ENCODE data around the gene ZBTB9. TPM values are rescaled to one million over a fixed set of nuclear protein-coding genes. Genes with fewer than 3 reads are reported as not detected.

The ZBTB9 gene, protein sequence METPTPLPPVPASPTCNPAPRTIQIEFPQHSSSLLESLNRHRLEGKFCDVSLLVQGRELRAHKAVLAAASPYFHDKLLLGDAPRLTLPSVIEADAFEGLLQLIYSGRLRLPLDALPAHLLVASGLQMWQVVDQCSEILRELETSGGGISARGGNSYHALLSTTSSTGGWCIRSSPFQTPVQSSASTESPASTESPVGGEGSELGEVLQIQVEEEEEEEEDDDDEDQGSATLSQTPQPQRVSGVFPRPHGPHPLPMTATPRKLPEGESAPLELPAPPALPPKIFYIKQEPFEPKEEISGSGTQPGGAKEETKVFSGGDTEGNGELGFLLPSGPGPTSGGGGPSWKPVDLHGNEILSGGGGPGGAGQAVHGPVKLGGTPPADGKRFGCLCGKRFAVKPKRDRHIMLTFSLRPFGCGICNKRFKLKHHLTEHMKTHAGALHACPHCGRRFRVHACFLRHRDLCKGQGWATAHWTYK
- total RNA-seq, result 4.6 and 4.9 TPM in 2 replicates

DNA sequence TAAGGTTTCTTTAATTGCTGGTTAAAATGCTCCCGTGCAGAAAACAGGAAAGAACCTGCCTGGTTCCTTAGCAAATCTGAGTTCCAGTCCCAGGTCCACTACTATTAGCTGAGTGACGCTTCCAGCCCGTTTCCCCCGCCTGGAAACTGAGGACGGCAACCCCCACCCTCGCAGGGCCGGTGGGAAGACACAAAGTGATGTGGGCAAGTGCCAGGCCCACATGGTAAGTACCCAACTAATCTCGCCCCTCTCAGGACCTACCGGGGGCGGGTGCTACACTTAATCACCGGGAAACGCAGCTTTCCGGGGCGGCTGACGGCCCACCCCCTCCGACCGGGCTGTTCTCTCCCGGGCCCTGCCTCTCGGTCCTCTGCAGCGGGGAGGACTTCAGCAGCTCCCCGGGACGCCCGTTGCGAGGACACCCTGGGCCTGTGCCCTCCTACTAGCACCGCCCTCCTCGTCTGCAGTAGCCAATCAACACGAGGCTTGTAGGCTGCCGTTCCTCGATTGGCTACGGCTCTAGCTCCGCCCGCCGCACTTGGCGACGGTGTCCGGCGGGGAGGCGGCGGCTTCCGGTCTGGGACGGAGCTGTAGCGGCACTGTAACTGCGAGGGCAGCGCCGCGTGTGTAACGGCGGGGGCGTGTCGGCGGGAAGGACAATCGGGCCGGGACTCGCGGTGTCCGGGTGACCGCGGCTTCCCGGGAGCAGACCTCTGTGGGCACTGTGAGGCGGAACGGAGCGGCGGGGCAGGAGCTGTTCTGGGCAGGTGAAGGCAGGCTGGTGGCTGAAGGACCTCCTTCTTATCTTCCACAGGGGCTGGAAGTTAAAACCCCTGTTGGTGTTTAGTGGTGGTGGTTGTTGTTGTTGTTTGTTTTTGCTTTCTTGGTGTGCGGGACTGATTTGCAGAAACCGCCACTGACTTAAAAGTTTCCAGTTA is at the start of gene ZBTB9:
ZBTB9 (plus strand) TSS at position 568 of the 938 bp plus-strand sequence. CDS start 525 bp downstream, outside the sequence.

DNA sequence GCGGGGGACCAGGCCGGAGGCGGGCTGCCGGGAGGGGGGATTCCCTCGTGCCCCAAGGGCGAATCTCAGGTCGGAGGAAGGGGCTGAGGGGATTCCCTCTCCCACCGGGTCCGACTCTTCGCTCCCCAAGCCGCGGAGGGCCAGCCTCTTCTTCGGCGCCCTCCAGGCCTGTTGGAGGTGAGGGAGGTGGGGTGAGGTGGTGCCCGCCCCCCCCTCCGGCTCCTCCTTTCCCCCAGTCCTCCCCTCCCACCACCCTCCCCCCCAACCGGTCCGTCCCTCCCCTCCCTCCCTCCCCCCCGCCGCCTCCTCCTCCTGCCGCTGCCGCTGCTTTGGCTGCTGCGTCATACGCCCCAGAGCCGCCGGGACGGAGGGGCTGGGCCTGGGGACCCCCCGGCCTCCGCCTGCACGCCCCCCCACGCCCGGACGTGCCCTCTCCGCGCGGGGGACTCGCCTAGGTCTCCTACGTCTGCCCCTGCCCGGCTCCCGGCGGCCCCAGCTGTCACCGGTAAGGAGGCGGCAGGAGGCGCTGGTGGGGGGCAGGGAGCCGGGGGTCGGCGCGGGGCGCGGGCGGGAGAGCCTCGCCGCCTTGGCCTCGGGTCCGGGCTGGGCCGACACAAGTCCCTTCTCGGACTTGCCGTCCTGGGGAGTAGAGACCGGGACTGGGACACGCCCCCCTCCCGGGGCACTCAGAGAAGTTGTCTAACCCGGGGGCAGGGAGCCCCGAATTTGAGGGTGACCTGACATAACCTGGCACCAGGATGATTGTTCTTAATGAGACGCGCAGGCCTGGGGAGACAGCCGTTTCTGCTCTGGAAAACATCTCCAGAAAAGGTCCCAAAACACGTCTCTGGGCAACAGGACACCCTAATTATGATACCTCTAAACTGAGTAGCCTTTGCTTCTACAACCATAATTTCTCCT is 43.4 kb upstream of the ZBTB9 start, which contains the start of gene PHF1:
PHF1 (plus strand) TSS at position 304 of the 921 bp plus-strand sequence. CDS start 1,250 bp downstream, outside the sequence.

DNA sequence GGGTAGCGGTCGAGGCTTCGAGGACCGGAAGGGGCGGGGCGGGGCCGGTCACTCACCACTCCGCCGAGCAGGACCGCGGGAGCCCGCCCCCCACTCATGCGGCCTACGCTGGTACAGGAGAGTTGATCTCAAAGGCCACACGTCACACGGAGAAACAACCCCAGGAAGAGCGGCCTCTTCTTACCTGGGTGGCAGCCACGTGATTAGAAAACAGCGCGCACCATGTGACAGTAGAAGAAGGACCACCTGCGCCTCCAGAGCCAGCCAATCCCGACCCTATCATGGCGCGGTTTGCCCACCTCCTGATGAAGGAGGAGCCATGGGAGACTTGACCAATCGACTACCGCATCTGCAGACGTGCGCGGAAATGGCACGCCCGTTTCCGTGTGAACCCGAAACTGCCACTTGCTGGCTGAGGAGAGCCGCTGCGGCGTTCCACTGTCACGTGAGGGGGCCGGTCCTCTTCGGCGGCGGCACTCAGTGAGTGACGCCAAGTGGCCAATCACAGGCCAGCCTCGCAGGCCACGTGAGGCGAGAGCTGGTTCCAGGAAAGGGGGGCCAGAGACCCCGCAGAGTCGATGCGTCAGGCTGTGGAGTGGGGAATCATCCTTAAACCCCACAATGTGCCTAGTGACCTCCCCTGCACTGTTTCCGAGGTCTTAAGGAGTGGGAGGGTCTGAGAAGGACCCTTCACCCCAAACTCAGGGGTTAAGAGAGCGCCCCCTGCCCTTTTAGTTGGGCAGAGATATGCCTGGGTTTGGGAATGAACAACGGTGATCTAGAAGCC is 36.3 kb upstream of the ZBTB9 start, which contains the start of gene CUTA:
CUTA (minus strand) TSS at position 205 of the 787 bp plus-strand sequence; CDS start at position 98, 107 bp downstream.

DNA sequence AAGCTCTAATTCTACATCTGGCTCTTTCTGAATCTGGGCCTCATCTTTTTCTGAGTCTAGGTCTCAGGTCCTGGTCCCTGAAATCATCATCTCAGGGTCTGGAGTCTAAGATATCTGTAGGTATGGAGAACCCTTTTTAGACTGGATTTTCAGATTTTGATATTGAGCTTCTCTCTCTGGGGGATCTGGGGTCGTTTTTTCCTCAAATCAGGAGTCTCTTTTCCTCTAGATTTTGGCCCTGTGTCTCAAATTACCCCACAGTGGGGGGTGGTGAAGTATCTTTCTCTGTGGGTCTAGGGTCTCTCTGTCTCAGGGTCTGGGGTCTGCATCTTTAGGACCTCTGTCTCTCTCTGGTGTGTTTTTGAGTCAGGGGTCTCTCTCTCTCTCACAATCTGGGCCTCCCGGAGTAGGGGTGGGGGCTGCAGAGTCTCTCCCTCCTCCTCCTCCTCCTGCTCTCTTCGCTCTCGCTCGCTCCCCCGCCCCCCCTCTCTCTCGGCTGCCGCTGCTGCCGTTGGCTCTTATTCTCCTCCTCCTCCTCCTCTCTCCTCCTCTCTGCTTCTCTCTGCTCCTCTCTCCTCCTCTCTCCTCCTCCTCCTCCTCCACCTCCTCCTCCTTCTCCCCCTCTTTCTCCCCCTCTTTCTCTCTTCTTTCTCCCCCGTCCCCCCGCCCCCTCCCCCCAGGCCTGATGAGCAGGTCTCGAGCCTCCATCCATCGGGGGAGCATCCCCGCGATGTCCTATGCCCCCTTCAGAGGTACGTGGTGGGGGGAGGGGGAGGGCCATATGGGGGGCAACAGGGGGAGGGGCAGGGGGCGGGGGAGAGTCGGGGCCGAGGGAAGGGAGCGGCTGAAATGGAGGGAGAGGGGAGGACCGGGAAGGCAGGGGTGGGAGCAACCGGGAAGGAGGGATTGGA is 34.5 kb upstream of the ZBTB9 start, which contains the start of gene SYNGAP1:
SYNGAP1 (plus strand) TSS at position 486 of the 911 bp plus-strand sequence; CDS start at position 686, 200 bp downstream.

Other genes starting within 250 kb of the ZBTB9 start
- gene HSD17B8, start 249.9 kb upstream of the ZBTB9 start, total RNA-seq, result 11.0 and 12.3 TPM in 2 replicates
- 21.1 and 24.0 TPM in 2 replicates for gene RING1, start 246.1 kb upstream of the ZBTB9 start, total RNA-seq
- 23.1 and 26.3 TPM in 2 replicates for gene VPS52, start 182.7 kb upstream of the ZBTB9 start, total RNA-seq
- 2,997 and 4,260 TPM in 2 replicates for gene RPS18, start 182.5 kb upstream of the ZBTB9 start, total RNA-seq
- gene B3GALT4, start 177.5 kb upstream of the ZBTB9 start, total RNA-seq, result 1.6 and 3.3 TPM in 2 replicates
- gene WDR46, start 165.3 kb upstream of the ZBTB9 start, total RNA-seq, result 106 and 144 TPM in 2 replicates
- 57.8 and 82.8 TPM in 2 replicates for gene PFDN6, start 165.0 kb upstream of the ZBTB9 start, total RNA-seq
- gene RGL2, start 155.6 kb upstream of the ZBTB9 start, total RNA-seq, result 33.1 and 39.3 TPM in 2 replicates
- gene TAPBP, start 140.5 kb upstream of the ZBTB9 start, total RNA-seq, result 37.7 and 46.4 TPM in 2 replicates
- 12.3 and 12.8 TPM in 2 replicates for gene ZBTB22, start 136.8 kb upstream of the ZBTB9 start, total RNA-seq
- gene DAXX, start 131.6 kb upstream of the ZBTB9 start, total RNA-seq, result 40.6 and 46.7 TPM in 2 replicates
- 30.2 and 37.4 TPM in 2 replicates for gene KIFC1, start 62.8 kb upstream of the ZBTB9 start, total RNA-seq
- 7.5 and 10.0 TPM in 2 replicates for gene PHF1, start 43.6 kb upstream of the ZBTB9 start, total RNA-seq
- 43.2 and 60.5 TPM in 2 replicates for gene CUTA, start 36.5 kb upstream of the ZBTB9 start, total RNA-seq
- 1.2 and 1.3 TPM in 2 replicates for gene SYNGAP1, start 34.5 kb upstream of the ZBTB9 start, total RNA-seq
- 21.1 and 24.3 TPM in 2 replicates for gene BAK1, start 125.7 kb downstream of the ZBTB9 start, total RNA-seq
- gene ITPR3, start 166.7 kb downstream of the ZBTB9 start, total RNA-seq, result 15.6 and 39.5 TPM in 2 replicates